ENCODE data around the gene PIEZO2.

- no peak for TF ChIP-seq SNAI2 (CRISPR knock-in tag; IDR thresholded peaks at IDR 0.05)
- TF ChIP-seq ESRRG (CRISPR knock-in tag; IDR thresholded peaks at IDR 0.05), result no peak
Observed at GRCh38 chr18:11136241-11136640, 13.1 kb downstream of the PIEZO2 start.

Measured in SK-N-SH treated with all-trans-retinoic acid at 6 μM for 48 hours (cell line).